ENCODE results near the gene NDUFA9.

DNA sequence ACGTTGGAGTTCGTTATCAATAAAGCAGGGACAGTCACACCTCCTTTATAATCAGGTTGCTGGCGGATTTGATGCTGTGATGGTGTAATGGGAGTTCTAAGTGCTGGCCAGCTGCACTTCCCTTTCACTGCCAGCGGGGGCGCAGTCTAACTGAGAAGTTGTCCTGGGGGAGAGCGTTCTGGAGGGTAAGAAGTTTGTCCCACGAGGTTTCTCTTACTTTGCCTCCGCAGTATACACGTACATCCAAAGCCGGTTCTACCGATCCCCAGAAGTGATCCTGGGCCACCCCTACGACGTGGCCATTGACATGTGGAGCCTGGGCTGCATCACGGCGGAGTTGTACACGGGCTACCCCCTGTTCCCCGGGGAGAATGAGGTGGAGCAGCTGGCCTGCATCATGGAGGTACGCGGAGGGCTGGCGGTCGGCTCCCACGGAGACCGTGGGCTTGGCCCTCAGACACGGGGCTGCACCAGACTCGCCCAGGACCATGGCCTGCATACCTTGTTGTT, 44.2 kb upstream of the NDUFA9 start:
- TF ChIP-seq, protein P1, sequence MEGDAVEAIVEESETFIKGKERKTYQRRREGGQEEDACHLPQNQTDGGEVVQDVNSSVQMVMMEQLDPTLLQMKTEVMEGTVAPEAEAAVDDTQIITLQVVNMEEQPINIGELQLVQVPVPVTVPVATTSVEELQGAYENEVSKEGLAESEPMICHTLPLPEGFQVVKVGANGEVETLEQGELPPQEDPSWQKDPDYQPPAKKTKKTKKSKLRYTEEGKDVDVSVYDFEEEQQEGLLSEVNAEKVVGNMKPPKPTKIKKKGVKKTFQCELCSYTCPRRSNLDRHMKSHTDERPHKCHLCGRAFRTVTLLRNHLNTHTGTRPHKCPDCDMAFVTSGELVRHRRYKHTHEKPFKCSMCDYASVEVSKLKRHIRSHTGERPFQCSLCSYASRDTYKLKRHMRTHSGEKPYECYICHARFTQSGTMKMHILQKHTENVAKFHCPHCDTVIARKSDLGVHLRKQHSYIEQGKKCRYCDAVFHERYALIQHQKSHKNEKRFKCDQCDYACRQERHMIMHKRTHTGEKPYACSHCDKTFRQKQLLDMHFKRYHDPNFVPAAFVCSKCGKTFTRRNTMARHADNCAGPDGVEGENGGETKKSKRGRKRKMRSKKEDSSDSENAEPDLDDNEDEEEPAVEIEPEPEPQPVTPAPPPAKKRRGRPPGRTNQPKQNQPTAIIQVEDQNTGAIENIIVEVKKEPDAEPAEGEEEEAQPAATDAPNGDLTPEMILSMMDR (IDR thresholded peaks at IDR 0.05; ENCODE audit: low read length): peak; percentile 97
- TF ChIP-seq EZH2 (IDR thresholded peaks at IDR 0.05; ENCODE audit: borderline replicate concordance, low read length): no peak
